ENCODE results near the gene RP9.

The RP9 gene

GRCh38 chr7:33062023-33062781 is 47.0 kb downstream of the RP9 start, which contains the start of gene NT5C3A:
NT5C3A (minus strand) TSS chr7:33062776; CDS start chr7:33062705, 71 bp downstream.
- DNase-seq (ENCODE audit: low read depth): peak; percentile 65

DNA sequence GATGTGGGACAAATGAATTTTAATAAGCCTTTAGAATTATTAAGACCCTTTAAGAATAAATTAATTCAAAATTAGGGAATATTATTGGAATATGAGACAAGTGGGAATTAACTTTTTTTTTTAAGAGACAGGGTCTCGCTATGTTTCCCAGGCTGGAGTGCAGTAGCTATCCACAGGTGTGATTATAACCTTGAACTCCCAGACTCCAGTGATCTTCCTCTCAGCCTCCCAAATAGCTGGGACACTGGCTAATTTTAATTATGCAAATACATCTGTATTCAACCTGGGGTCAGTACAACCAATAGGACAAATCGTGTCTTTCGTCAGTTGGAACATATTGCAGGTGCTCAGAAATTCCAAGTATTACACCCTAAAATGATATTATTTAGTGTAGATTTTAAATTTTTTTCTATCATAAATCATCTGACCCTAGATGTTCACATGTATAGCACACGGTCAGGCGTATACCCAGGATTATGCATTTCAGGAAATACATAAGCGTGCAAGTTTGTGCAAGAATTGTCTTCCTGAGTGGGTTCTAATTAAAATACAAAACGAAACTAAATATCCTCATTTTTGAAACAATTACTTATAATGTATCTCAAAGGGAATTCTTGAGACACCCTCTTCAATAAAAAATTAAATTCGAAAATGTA is 47.8 kb downstream of the RP9 start:
- no peak for DNase-seq (ENCODE audit: low read depth)

DNA sequence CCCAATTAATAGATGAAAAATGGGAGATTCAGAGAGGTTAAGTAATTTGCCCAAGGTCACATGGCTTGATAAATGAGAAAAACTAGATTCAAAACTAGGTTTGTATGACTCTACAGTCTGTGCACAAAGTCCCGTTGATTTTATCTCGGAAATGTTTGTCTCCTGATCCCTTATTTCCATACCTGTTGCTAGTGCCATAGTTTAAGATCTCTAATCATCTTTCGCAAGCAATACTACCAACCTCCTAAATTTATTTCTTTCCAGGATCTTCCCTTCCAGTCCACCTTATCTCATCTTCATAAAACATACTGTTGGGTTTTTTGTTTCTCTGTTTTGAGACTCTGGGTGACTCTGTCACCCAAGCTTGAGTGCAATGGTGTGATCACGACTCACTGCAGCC is 49.6 kb downstream of the RP9 start:
- no peak for DNase-seq (ENCODE audit: low read depth)

DNA sequence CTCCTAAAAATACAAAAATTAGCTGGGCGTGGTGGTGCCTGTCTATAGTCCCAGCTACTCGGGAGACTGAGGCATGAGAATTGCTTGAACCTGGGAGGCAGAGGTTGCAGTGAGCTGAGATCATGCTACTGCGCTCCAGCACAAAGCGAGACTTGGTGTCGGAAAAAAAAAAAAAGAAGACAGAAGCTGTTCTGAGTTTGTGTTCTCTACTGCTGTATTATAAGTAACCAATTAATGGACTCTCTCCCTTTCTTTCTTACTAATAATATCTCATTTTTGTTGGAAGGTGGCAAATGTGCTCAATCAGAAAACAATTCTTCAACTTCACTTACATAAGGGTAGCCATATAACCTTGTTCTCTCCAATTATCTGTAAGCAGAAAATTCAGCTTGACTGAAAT is 54.0 kb downstream of the RP9 start:
- no peak for DNase-seq (ENCODE audit: low read depth)

DNA sequence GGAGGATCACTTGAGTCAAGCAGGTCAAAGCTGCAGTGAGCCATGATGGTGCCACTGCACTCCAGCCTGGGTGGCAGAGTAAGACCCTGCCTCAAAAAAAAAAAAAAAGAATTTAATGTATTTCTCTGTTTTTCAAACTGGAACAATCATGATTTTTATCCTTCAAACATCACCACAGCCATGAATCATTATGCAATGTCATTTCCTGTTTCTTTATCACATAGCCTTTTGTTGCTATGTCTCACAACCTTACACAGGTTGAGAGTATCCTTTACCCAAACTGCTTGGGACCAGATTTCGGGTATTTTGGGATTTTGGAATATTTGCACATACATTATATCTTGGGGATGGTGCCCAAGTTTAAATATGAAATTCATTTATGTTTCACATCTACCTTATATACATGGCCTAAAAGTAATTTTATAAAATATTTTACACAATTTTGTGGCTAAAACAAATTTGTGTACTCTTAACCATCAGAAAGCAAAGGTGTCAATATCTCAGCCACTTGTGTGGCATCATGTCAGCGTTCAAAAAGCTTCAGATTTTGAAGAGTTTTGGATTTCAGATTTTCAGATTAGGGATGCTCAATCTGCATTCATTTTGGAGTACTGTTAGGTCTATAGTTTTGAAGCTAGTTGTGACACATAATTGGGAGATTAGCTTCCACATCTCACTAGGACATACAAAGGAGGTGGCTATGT is 54.8 kb downstream of the RP9 start:
- DNase-seq (ENCODE audit: low read depth): peak; percentile 74

DNA sequence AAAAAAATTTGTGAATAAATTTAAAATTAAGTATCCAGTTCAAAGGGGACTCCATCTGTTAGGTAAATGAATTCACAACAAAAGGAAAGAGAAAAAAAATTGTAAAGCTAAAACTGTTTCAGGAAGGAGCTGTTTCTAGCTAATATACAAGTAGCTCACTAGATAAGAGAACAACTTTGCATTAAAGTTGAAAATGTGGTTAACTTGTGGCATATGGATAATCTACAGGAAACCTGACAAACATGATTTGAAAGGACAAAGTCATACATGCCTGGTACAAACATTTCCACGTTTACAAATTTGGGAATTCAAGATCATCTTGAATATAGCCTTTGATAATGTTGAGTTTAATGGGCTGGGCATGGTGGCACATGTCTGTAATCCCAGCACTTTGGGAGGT is 55.5 kb downstream of the RP9 start:
- DNase-seq (ENCODE audit: low read depth): no peak

DNA sequence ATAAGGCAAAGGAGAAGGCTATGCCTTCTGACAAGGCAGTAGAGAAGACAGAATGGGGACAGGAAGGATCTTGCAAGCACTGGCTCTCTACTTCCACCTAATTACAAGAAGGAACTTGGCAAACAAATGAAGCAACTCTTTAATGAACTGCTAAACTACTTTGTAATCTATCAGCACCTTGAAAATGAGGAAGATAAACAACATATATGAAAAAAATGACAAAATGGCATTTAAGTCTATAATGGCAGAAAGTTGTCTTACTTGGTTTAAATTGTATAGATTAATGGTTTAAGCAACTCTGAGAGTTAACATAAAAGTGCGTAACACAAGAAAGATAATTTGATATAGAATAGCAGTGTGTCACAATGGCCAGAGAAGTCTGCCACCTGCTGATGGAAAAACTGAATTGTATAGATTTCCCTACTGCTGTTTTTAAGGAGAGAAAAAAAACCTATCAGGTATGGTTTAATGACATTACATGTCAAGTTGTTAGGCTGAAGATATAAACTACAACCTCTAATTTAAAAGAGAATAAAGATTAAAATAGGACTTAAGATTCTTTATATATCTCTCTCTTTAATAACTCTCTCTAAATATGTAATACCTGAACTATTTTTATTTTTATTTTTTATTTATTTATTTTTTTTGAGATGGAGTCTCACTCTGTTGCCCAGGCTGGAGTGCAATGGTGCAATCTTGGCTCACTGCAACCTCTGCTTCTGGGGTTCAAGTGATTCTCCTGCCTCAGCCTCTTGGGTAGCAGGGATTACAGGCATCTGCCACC is 58.5 kb downstream of the RP9 start:
- DNase-seq (ENCODE audit: low read depth): peak; percentile 70

- DNase-seq (ENCODE audit: low read depth): no peak
Measured at GRCh38 chr7:33048704-33049103, 60.5 kb downstream of the RP9 start.

GRCh38 chr7:33048257-33048656 is 60.9 kb downstream of the RP9 start:
- DNase-seq (ENCODE audit: low read depth): no peak

DNA sequence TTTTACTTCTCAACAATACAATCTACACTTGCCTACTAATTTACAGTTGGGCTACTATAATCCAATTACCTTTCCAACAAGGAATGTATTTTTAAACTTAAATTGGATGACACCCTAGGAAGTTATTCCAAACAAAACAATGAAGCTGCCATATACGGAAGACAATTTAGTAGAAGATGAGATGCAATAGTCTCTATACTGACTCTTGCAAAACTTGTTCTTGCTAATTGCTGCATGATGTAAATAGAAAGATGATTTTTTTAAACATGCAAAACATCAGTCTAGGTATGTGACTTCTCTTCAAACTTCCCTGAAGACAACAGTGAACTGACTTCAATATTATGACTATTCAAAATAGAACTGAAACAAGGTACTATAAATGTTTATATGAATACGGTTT is 64.2 kb downstream of the RP9 start:
- DNase-seq (ENCODE audit: low read depth): no peak
